Immature natural killer cell (primary cell): Measurements from ENCODE around the gene COL4A2. TPM values are rescaled to one million over a fixed set of nuclear protein-coding genes. Genes with fewer than 3 reads are reported as not detected.

Experiments
- DNase-seq, 3 donors: peaks; one replicate each; pipeline ENCODE4 v3.0.0; 2022; ENCODE audit warnings: mixed read lengths in 1 of 3
- H3K27ac Mint-ChIP-seq, 6 donors: one replicate each; pipeline ENCODE4 v1.8.0; 2020; ENCODE audit warnings: mixed read lengths in 6 of 6, mild to moderate bottlenecking in 5 of 6, inconsistent platforms in 4 of 6, moderate library complexity in 3 of 6
- H3K27me3 Mint-ChIP-seq, 3 donors: one replicate each; pipeline ENCODE4 v1.8.0; 2020 to 2021; ENCODE audit warnings: low read depth in 3 of 3, mild to moderate bottlenecking in 3 of 3, mixed read lengths in 3 of 3, moderate library complexity in 3 of 3, inconsistent platforms in 1 of 3
- H3K36me3 Mint-ChIP-seq, 3 donors: one replicate each; pipeline ENCODE4 v1.8.0; 2020; ENCODE audit warnings: mixed read lengths in 3 of 3, inconsistent platforms in 2 of 3, mild to moderate bottlenecking in 2 of 3
- H3K4me1 Mint-ChIP-seq, 2 donors: one replicate each; pipeline ENCODE4 v1.8.0; 2020; ENCODE audit warnings: inconsistent platforms in 2 of 2, mild to moderate bottlenecking in 2 of 2, mixed read lengths in 2 of 2, moderate library complexity in 1 of 2
- H3K4me3 Mint-ChIP-seq, 5 donors: one replicate each; pipeline ENCODE4 v1.8.0; 2020; ENCODE audit warnings: mild to moderate bottlenecking in 5 of 5, mixed read lengths in 5 of 5, inconsistent platforms in 3 of 5, moderate library complexity in 3 of 5
- H3K9me3 Mint-ChIP-seq, 6 donors: one replicate each; pipeline ENCODE4 v1.8.0; 2020; ENCODE audit warnings: mild to moderate bottlenecking in 6 of 6, mixed read lengths in 6 of 6, inconsistent platforms in 4 of 6, moderate library complexity in 3 of 6
- polyA plus RNA-seq, 3 donors: library from polyadenylated mRNA; unstranded; fragments of 300-500 nt; fragmentation: Illumina TruSeq; gene quantifications; one replicate each; pipeline ENCODE4 v1.2.3, GENCODE V29; 2021

The COL4A2 gene
- polyA plus RNA-seq, 3 donors from 2014 or later = not detected

GRCh38 chr13:110456550-110456949 is 149.5 kb downstream of the COL4A2 start:
- no peak for DNase-seq
- Mint-ChIP-seq H3K27ac (no peak overlapping the region), H3K4me1 (peaks cover 4 to 7% of the 10 kb centered on the region in 2 donors), H3K27me3 (peaks cover 3 to 9% (median 4%) of the 10 kb centered on the region in 3 donors), H3K4me3 (no peak overlapping the region), H3K36me3 (no peaks in the 10 kb centered on the region), H3K9me3 (no peaks in the 10 kb centered on the region)

- Mint-ChIP-seq H3K27me3 (peaks cover 3 to 9% (median 4%) of the 10 kb centered on the region in 3 donors), H3K9me3 (no peaks in the 10 kb centered on the region), H3K36me3 (no peaks in the 10 kb centered on the region), H3K4me1 (peaks cover 4 to 7% of the 10 kb centered on the region in 2 donors), H3K4me3 (no peak overlapping the region), H3K27ac (no peak overlapping the region)
- no peak for DNase-seq
These were observed 150.3 kb downstream of the COL4A2 start for GRCh38 chr13:110457361-110457760.

- H3K27ac Mint-ChIP-seq = no peak overlapping the region
- no peaks in the 10 kb centered on the region for H3K9me3 Mint-ChIP-seq
- H3K36me3 Mint-ChIP-seq = no peaks in the 10 kb centered on the region
- H3K4me3 Mint-ChIP-seq = no peak overlapping the region
- H3K4me1 Mint-ChIP-seq = peaks cover 4 to 7% of the 10 kb centered on the region in 2 donors
- no peak for DNase-seq
- H3K27me3 Mint-ChIP-seq = peaks cover 3 to 9% (median 4%) of the 10 kb centered on the region in 3 donors
These were observed 150.9 kb downstream of the COL4A2 start for GRCh38 chr13:110458017-110458416.

GRCh38 chr13:110458594-110459365 is 151.7 kb downstream of the COL4A2 start:
- no peak overlapping the region for H3K27ac Mint-ChIP-seq
- no peaks in the 10 kb centered on the region for H3K9me3 Mint-ChIP-seq
- DNase-seq = no peak
- H3K36me3 Mint-ChIP-seq = no peaks in the 10 kb centered on the region
- peaks cover 3 to 9% (median 4%) of the 10 kb centered on the region in 3 donors for H3K27me3 Mint-ChIP-seq
- no peak overlapping the region for H3K4me3 Mint-ChIP-seq
- H3K4me1 Mint-ChIP-seq = peaks cover 4 to 7% of the 10 kb centered on the region in 2 donors

- Mint-ChIP-seq H3K27ac (no peak overlapping the region), H3K4me1 (no peaks in the 10 kb centered on the region), H3K4me3 (no peak overlapping the region), H3K9me3 (no peaks in the 10 kb centered on the region), H3K27me3 (peaks cover 0 to 5% (median 5%) of the 10 kb centered on the region in 3 donors), H3K36me3 (no peaks in the 10 kb centered on the region)
- no peak for DNase-seq
These were observed 155.0 kb downstream of the COL4A2 start for GRCh38 chr13:110462091-110462490.

- no peaks in the 10 kb centered on the region for H3K36me3 Mint-ChIP-seq
These were observed 156.1 kb downstream of the COL4A2 start for GRCh38 chr13:110463156-110463555.

GRCh38 chr13:110463871-110464510 is 156.9 kb downstream of the COL4A2 start:
- DNase-seq = peak in 1 of 3 donors; percentile 1
- no peaks in the 10 kb centered on the region for H3K9me3 Mint-ChIP-seq
- no peaks in the 10 kb centered on the region for H3K4me1 Mint-ChIP-seq
- H3K4me3 Mint-ChIP-seq = no peak overlapping the region
- no peaks in the 10 kb centered on the region for H3K36me3 Mint-ChIP-seq
- H3K27me3 Mint-ChIP-seq = peaks cover 0 to 3% (median 1%) of the 10 kb centered on the region in 3 donors
- H3K27ac Mint-ChIP-seq = no peak overlapping the region

More at GRCh38 chr13:110463156-110463555, 156.1 kb downstream of the COL4A2 start:
- Mint-ChIP-seq H3K9me3 (no peaks in the 10 kb centered on the region), H3K27me3 (peaks cover 0 to 4% (median 2%) of the 10 kb centered on the region in 3 donors), H3K27ac (no peak overlapping the region), H3K4me1 (no peaks in the 10 kb centered on the region), H3K4me3 (no peak overlapping the region)
- DNase-seq = no peak

DNA sequence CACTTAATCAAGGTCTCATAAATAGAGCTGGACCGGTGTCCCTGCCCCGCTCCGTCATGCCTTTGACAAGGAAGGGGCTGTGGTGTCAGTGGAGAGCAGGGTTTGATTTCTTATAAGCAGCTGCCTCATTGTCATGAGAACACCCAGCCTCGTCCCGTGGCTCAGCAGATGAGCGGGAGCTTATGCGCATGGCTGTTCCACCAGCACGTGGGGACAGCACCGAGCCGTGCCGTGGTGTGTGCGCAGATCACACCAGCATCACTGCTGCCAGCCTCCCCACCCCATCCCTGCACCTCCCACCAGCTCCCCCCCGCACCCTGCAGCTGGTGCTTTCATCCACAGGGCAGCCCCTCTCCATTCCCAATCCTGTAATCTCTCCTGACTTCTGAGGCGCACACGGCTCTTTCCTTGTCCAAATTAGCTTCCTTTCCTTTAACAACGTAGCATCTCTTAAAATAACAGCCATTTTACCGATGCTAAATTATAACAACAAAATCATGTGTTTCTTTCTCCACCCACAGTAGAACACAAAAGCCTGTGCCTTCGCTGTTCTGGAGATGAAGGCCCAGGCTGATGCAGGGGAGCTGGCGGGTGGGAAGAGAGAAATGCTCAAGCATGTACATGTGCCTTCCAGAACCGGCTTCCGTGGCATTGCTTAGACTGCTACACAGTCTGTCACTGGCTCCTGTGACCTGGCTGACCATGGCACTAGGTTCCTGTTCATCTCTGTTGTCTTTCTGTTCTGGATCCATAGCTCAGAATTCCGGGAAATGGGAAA is 157.7 kb downstream of the COL4A2 start:
- H3K27ac Mint-ChIP-seq = no peak overlapping the region
- no peak overlapping the region for H3K4me3 Mint-ChIP-seq
- H3K27me3 Mint-ChIP-seq = peaks cover 0 to 3% (median 1%) of the 10 kb centered on the region in 3 donors
- DNase-seq = no peak
- no peaks in the 10 kb centered on the region for H3K36me3 Mint-ChIP-seq
- no peaks in the 10 kb centered on the region for H3K9me3 Mint-ChIP-seq
- H3K4me1 Mint-ChIP-seq = no peaks in the 10 kb centered on the region

GRCh38 chr13:110465696-110466095 is 158.6 kb downstream of the COL4A2 start:
- DNase-seq = no peak
- H3K36me3 Mint-ChIP-seq = no peaks in the 10 kb centered on the region
- no peaks in the 10 kb centered on the region for H3K9me3 Mint-ChIP-seq
- no peak overlapping the region for H3K27ac Mint-ChIP-seq
- H3K4me3 Mint-ChIP-seq = no peak overlapping the region
- H3K4me1 Mint-ChIP-seq = no peaks in the 10 kb centered on the region
- H3K27me3 Mint-ChIP-seq = peaks cover 1 to 3% (median 3%) of the 10 kb centered on the region in 3 donors

- no peaks in the 10 kb centered on the region for H3K9me3 Mint-ChIP-seq
- no peak overlapping the region for H3K4me3 Mint-ChIP-seq
- no peak for DNase-seq
- H3K4me1 Mint-ChIP-seq = no peaks in the 10 kb centered on the region
- no peaks in the 10 kb centered on the region for H3K36me3 Mint-ChIP-seq
- H3K27ac Mint-ChIP-seq = no peak overlapping the region
- H3K27me3 Mint-ChIP-seq = peaks cover 1 to 5% (median 3%) of the 10 kb centered on the region in 3 donors
These were observed 159.3 kb downstream of the COL4A2 start for GRCh38 chr13:110466266-110466915.

- H3K27me3 Mint-ChIP-seq = peaks cover 1 to 5% (median 3%) of the 10 kb centered on the region in 3 donors
- no peaks in the 10 kb centered on the region for H3K36me3 Mint-ChIP-seq
- no peak overlapping the region for H3K4me3 Mint-ChIP-seq
- H3K4me1 Mint-ChIP-seq = peaks cover 0 to 2% of the 10 kb centered on the region in 2 donors
- no peak overlapping the region for H3K27ac Mint-ChIP-seq
- DNase-seq = no peak
- H3K9me3 Mint-ChIP-seq = no peaks in the 10 kb centered on the region
These were observed 160.5 kb downstream of the COL4A2 start for GRCh38 chr13:110467516-110468110.

DNA sequence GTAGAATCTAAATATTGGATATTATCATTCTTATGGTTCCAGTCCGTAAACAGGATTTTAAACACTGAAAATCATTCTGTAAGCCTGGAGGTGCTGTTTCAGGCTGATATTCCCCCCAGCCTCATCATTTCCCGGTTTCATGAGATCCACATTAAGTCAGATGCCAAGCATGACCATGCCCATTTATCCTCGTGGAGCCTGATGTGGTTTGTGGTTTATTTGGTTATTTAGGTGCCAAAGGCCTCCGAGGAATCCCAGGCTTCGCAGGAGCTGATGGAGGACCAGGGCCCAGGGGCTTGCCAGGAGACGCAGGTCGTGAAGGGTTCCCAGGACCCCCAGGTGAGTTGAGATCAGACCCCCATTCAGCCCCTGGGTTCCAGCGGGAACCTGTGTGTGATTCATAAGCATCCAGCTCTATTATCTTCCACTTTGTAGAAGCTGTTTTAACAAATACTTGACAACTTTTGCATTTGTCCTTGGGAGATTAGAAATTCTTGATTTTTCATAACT is 162.0 kb downstream of the COL4A2 start:
- no peaks in the 10 kb centered on the region for H3K9me3 Mint-ChIP-seq
- no peak for DNase-seq
- peaks cover 1 to 5% (median 3%) of the 10 kb centered on the region in 3 donors for H3K27me3 Mint-ChIP-seq
- no peaks in the 10 kb centered on the region for H3K36me3 Mint-ChIP-seq
- H3K4me1 Mint-ChIP-seq = peaks cover 0 to 2% of the 10 kb centered on the region in 2 donors
- H3K4me3 Mint-ChIP-seq = no peak overlapping the region
- H3K27ac Mint-ChIP-seq = no peak overlapping the region

DNA sequence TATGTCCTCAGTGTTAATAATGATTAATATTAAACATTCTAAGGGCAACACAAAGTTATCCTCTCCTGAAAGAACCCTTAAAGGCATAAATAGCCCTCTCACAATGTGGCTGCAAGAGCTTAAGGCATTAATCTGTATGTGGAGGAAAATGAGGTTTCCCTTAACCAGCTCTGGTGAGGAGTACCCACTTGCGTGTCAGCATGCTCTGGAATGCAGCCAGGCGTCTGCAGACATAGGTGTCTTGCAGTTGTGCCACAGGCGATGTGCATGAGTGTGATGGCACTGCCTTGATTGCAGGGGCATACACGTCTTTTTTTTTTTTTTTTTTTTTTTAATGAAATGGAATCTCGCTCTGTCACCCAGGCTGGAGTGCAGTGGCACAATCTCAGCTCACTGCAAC is 162.5 kb downstream of the COL4A2 start:
- Mint-ChIP-seq H3K4me3 (no peak overlapping the region), H3K4me1 (peaks cover 0 to 2% of the 10 kb centered on the region in 2 donors), H3K36me3 (no peaks in the 10 kb centered on the region), H3K27me3 (peaks cover 1 to 5% (median 4%) of the 10 kb centered on the region in 3 donors), H3K9me3 (no peaks in the 10 kb centered on the region), H3K27ac (no peak overlapping the region)
- no peak for DNase-seq
